Cardiac fibroblast (primary cell): Measurements from ENCODE around the gene RRP36.
A peak's percentile ranks its signal among the peaks of the same experiment; 100 is the strongest.

ENCODE experiments used
- DNase-seq, 2 donors: peaks; one replicate each; pipeline versions ENCODE4 v3.0.0 to v3.0.0-alpha.2; 2010; ENCODE audit warnings: low read depth in 2 of 2
- H3K4me3 ChIP-seq, 2 donors: replicated peaks in 1 of 2; 1 replicate in 1 of 2; 2 replicates in 1 of 2; pipeline ENCODE4 v1.5.1; 2011; ENCODE audit warnings: low read depth in 2 of 2, low read length in 2 of 2, mild to moderate bottlenecking in 2 of 2, moderate library complexity in 1 of 2
- CTCF ChIP-seq: IDR thresholded peaks from one replicate; pipeline ENCODE4 v1.5.1; 2011; ENCODE audit warnings: low read depth, mild to moderate bottlenecking, low read length, inconsistent platforms

The RRP36 gene

GRCh38 chr6:43054206-43054943, 33.0 kb downstream of the RRP36 start:
- H3K4me3 ChIP-seq = peak overlapping the region; percentile 85 to 89
- DNase-seq = no peak
- no peak for TF ChIP-seq CTCF

GRCh38 chr6:43055966-43056365, 34.5 kb downstream of the RRP36 start:
- DNase-seq = no peak
- H3K4me3 ChIP-seq = no peak overlapping the region
- no peak for TF ChIP-seq CTCF

GRCh38 chr6:43058531-43058930, 37.1 kb downstream of the RRP36 start:
- H3K4me3 ChIP-seq = peak overlapping the region; percentile 91 to 99
- DNase-seq = no peak
- TF ChIP-seq CTCF = no peak

GRCh38 chr6:43059168-43060033, 38.0 kb downstream of the RRP36 start, which contains the start of the genes KLC4 and MRPL2:
KLC4 (plus strand) TSS chr6:43059631; CDS start chr6:43061336, 1,705 bp downstream.
MRPL2 (minus strand) TSS chr6:43059434; CDS start chr6:43059381, 53 bp downstream.
- no peak for TF ChIP-seq CTCF
- H3K4me3 ChIP-seq = peak within 1 kb of the TSS; percentile 91 to 99

GRCh38 chr6:43060034-43060754, 38.8 kb downstream of the RRP36 start:
- TF ChIP-seq CTCF = no peak
- DNase-seq = no peak
- peak overlapping the region; percentile 78 to 99 for H3K4me3 ChIP-seq

More at GRCh38 chr6:43059168-43060033, 38.0 kb downstream of the RRP36 start, which contains the start of the genes KLC4 and MRPL2:
- DNase-seq = peak; percentile 98 to 99

GRCh38 chr6:43060755-43061633, 39.6 kb downstream of the RRP36 start:
- no peak for TF ChIP-seq CTCF
- DNase-seq = no peak
- H3K4me3 ChIP-seq = no peak overlapping the region
